ENCODE data around the gene NCF4. TPM values are rescaled to one million over a fixed set of nuclear protein-coding genes. Genes with fewer than 3 reads are reported as not detected.

Gene NCF4
- total RNA-seq, 6 experiments from 2014 or later: not detected

GRCh38 chr22:36838119-36839030 is 22.4 kb upstream of the NCF4 start:
- no peak overlapping the region for H3K4me3 Mint-ChIP-seq
- peaks cover 34% of the 10 kb centered on the region for H3K27me3 Mint-ChIP-seq (ENCODE audit: insufficient read depth)
- no peak for DNase-seq
- H3K4me1 Mint-ChIP-seq (ENCODE audit: low read depth): peaks cover 10% of the 10 kb centered on the region
- H3K27ac Mint-ChIP-seq: no peak overlapping the region
- peaks cover 10% of the 10 kb centered on the region; the same call in 1 of the 2 replicates for H3K9me3 Mint-ChIP-seq
- no peak for TF ChIP-seq CTCF (IDR thresholded peaks at IDR 0.05)
- peaks cover 7% of the 10 kb centered on the region; the same call in 1 of the 2 replicates for H3K36me3 Mint-ChIP-seq (ENCODE audit: low read depth)

- peaks cover 5% of the 10 kb centered on the region; the same call in 1 of the 2 replicates for H3K36me3 Mint-ChIP-seq (ENCODE audit: low read depth)
- H3K27me3 Mint-ChIP-seq (ENCODE audit: insufficient read depth): peaks cover 33% of the 10 kb centered on the region
- no peak overlapping the region for H3K27ac Mint-ChIP-seq
- peaks cover 10% of the 10 kb centered on the region for H3K4me1 Mint-ChIP-seq (ENCODE audit: low read depth)
- no peak overlapping the region for H3K4me3 Mint-ChIP-seq
- DNase-seq: no peak
- H3K9me3 Mint-ChIP-seq: peaks cover 10% of the 10 kb centered on the region; the same call in 1 of the 2 replicates
- no peak for TF ChIP-seq CTCF (IDR thresholded peaks at IDR 0.05)
These were observed 21.3 kb upstream of the NCF4 start for GRCh38 chr22:36839356-36840073.

GRCh38 chr22:36840106-36840505 is 20.7 kb upstream of the NCF4 start:
- no peak overlapping the region for H3K27ac Mint-ChIP-seq
- H3K4me1 Mint-ChIP-seq (ENCODE audit: low read depth): peaks cover 10% of the 10 kb centered on the region
- TF ChIP-seq CTCF (IDR thresholded peaks at IDR 0.05): no peak
- no peak for DNase-seq
- peaks cover 10% of the 10 kb centered on the region; the same call in 1 of the 2 replicates for H3K9me3 Mint-ChIP-seq
- no peak overlapping the region for H3K4me3 Mint-ChIP-seq
- H3K27me3 Mint-ChIP-seq (ENCODE audit: insufficient read depth): peaks cover 33% of the 10 kb centered on the region
- H3K36me3 Mint-ChIP-seq (ENCODE audit: low read depth): peaks cover 5% of the 10 kb centered on the region; the same call in 1 of the 2 replicates

GRCh38 chr22:36846271-36846670 is 14.5 kb upstream of the NCF4 start:
- Mint-ChIP-seq H3K27ac (no peak overlapping the region), H3K27me3 (ENCODE audit: insufficient read depth) (peaks cover 47% of the 10 kb centered on the region)
- TF ChIP-seq CTCF (IDR thresholded peaks at IDR 0.05): no peak

GRCh38 chr22:36846949-36847348 is 13.9 kb upstream of the NCF4 start:
- DNase-seq: no peak
- Mint-ChIP-seq H3K27me3 (ENCODE audit: insufficient read depth) (peaks cover 47% of the 10 kb centered on the region), H3K4me1 (ENCODE audit: low read depth) (no peaks in the 10 kb centered on the region), H3K36me3 (ENCODE audit: low read depth) (no peaks in the 10 kb centered on the region), H3K9me3 (no peaks in the 10 kb centered on the region), H3K27ac (no peak overlapping the region), H3K4me3 (no peak overlapping the region)
- TF ChIP-seq CTCF (IDR thresholded peaks at IDR 0.05): no peak

More at GRCh38 chr22:36846271-36846670, 14.5 kb upstream of the NCF4 start:
- Mint-ChIP-seq H3K9me3 (no peaks in the 10 kb centered on the region), H3K4me3 (no peak overlapping the region), H3K4me1 (ENCODE audit: low read depth) (no peaks in the 10 kb centered on the region), H3K36me3 (ENCODE audit: low read depth) (no peaks in the 10 kb centered on the region)
- DNase-seq: no peak

Measured in HFFc6 (cell line).